Measurements from ENCODE around the gene GPS1.

The GPS1 gene

DNA sequence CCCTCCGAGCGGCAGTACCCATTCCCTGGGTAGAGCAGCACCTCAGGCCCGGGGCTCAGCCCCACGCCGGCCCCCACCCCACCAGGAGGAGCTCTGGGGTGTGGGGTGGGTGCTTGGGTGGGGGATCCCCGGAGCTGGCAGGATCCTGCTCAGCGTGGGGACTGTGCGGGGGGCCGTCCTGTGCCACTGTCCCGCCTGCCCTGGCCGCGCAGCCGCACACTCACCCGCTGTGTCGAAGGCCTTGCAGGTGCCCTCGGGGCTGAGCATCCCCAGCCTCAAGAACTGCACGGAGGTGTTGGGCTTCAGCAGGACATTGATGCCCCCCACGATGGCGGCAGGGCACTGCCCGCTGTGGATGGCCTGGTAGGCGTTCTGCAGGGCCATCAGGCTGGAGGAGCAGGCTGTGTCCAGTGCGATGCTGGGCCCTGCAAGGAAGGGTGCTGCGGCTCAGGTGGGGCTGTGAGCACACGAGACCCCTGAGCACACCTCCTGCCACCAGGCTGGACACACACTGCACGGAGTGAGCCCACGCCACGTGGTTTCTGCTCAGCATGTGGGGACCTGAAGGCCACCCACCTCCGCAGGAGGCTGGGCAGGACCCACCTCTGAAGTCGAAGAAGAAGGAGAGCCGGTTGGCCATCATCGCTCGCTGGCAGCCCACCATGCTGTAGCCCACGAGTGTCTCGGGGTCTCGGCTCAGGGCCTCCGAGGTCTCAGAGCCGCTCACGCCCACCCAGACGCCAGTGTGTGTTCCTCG lies 41.5 kb downstream of the GPS1 start:
- DNase-seq: no peak

DNA sequence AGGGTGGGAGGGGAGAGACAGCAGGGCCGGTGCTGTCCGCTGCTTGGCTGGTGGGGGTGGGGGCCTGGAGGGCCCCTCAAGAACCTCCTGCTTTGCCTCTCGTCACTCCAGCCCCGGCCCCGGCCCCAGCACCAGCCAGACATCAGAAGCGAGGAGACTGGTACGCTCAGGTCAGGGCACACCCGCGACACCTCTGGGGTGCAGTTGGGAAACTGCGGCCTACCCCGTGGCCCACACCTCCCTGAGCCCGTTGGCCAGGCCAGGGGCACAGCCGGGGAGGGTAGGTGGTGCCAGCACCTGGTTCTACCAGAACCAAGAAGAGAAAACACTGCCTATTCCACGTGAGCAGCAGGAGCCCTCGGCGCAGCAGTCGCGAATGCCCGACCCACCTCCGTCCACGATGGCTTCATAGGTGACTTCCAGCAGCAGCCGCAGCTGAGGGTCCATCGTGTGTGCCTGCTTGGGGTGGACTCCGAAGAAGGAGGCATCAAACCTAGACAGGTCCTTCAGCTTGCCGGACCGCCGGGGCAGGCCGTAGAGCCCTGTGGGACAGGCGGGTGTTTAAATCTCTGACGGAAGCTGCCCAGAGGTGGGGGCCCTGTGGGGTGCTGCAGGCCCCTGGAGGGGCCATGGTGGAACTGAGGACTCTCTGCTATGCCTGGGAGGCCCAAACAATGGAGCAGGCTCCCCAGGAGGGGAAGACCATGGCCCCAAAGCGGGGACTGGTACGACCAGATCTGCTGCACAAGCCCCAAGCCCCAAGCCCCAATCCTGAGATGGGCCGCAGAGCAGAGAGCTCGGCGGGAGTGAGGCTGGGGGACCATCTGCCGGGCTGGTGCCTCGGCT lies 43.5 kb downstream of the GPS1 start:
- DNase-seq: no peak

DNA sequence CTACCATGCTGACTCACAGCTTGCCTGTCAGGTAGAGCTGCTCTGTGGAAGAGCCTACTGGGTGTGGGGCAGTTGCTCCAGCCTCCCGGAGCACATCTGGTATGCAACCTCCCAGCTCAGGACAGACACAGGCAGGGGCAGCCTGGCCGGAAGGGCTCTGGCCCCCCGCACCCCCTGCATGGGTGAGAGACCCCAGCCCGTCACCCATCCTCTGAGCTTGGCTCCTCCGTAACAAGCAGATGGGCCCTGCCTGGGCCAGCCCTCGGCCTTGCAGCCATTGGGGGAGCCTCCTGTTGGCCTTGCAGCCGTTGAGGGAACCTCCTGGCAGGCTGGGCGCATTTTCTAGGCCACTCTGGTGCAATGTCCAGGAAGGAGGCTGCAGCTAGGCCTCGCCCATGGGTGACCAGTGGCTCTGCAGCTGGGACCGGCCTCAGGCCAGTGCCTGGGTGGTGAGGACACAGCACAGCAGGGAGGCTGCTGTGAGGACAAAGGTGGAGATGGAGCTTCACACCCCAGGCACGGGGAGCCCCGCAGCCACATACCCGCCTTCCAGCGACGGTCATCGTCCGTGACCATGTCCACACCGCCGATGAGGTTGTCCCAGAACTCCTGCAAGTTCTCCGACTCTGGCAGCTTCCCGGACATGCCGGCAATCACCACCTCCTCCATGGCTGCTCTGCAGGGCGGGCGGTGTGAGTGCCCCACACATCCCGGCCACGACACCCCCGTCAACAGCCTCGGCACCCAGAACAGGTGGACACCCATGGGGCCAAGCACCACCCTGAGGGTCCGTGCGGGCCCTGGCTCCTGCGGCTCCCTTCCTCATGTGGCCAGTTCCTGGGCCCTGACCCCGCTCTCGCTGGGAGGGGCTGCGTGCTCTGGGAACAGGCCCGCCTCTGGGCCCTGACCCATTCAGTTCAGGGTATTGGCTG lies 44.3 kb downstream of the GPS1 start:
- DNase-seq: no peak

DNA sequence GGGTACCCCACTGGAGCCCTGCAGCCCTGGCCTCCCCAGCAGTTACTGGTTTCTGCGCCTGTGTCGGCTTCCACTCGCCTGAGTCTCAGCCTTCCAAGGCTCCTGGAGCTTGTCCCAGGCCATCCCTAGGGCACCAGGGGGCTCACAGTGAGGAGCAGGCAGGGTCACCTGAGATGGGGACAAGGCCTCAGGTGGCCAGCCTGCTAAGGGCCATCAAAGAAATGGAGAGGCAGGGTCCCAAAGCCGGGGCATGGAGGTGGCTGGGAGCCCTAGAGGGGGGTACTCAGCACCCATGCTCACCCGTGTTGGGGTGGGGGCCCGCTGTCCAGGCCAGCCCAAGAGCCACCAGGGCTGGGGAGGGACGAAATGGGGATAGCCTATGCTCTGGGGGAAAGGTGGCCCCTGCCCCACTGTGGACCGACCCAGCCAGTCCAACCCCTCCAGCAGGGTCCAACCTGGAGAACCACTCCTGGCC lies 45.0 kb downstream of the GPS1 start:
- no peak for DNase-seq

DNA sequence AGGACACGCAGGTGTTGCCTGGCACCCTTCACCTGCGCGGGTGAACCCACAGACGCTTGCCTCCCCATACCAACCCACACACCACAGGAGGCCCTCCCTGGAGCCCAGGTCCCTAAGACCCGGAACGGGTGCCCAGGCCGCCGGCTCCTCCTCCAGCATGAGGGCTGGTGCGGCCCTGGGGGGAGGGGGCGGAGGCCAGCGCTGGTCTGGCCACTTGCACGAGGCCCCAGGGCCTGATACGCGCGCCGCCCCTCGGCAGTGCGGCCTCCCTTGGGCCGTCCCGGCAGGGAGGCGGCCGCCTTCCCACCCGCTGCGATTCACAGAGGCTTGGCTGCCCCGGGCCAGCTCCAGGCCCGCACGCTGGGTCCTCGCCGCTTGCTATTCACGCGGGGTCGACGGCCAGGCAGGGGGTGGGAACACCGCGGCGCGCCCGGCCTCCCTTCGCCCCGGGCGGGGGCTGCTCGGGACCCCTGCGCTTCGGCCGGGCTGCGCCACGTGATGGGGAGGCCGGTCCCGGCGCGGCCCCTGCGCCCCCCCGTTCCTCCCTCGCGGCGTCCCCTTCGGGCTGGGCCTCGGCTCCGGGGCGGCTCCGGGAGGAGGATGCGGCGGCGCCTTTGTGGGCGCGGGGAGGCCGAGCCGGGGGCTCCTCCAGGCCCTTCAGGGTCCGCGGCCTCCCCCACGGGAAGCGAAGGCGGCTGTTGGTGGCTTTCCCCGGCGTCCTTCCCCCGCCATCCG lies 45.7 kb downstream of the GPS1 start:
- DNase-seq: peak in 1 of 2 experiments; percentile 62

DNA sequence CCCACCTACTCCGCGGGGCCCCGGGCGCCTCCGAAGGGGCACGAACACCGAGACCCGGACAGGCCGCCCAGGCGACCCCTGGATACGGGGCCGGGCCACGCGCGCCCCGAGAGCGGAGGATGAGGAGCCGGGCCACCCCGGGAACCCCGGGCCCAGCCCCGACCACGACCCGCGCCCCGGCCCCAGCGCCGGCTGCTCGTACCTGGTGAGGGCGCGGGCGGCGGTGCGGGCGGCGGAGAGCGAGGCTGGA lies 46.1 kb downstream of the GPS1 start:
- DNase-seq: no peak

DNA sequence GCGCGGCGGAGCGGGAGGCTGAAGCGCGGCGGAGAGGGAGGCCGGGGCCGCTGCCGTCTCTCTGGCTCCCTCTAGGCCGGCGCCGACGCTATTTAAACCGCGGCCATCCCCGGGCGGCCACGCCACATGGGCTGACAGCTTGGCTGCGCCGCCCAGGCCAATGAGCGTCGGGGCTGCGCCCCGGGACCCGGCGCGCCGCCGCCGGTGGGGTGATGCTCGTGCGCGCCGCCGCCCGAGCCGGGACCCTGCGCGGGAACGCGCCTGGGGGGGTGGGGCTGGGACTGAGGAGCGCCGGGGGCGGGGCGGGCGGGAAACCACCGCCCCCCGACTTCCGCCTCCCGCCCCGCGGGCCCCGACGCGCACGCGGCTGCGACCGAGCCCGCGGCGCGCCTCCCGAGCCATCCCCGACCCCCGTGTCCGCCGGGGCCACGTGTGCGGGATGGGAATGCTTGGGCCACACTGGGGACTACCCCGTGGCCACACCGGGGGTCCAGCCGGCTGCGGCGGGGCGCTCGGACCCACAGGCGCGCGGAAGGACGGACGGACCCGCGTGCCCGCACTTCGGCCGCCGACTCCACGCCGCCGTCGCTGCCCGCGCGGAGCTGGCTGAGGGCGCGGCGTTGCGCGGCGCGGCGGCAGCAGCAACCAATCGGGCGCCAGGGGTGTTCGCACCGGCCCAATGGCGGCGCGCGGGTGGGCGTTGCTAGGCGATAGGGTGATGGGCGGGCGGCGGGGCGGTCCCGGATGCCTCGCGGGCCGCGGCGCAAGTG lies 46.7 kb downstream of the GPS1 start, which contains the start of gene FASN:
Gene FASN (minus strand): TSS at position 68 of the 770 bp plus-strand sequence. CDS start 1,791 bp downstream, outside the sequence.
- DNase-seq: peak; percentile 97 to 100

DNA sequence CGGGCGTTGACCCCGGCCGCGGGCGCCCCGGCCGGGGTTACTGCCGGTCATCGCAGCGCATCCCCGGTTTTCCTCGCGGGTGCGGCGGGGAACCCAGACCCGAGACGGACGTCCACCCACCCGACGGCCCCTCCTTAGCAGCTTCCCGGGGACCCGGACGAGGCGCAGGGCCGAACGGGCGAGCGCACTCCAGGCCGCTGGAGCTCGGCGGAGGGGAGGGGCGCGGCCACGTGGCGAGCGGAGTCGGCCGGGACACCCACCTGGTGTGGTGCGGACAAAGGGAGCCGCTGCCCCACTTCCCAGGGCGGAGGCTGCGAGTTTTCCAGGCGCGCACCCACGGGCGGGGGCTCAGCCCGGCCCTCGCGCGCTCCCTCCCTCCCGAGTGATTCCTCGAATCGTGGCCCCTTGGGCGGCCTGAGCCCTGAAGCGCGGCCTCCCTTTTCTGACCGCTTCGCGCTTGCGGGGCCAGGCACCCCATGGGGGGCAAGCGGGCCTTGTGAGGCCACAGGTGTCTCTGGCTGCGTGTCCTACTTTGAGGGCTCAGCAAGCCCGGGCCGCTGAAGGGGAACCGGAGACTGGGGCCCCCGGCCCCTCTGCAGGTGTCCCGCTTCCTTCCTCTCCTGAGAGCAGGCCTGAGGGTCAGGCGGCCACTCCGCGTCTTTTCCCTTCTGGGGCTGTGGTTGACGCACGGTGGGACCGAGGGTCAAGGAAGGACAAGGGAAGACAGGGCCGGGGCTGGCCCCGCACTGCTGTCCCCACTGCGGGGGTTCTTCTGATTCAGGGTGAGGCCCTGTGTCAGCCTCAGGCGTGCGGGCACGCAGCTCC lies 47.5 kb downstream of the GPS1 start:
- peak in 1 of 2 experiments; percentile 76 for DNase-seq

DNA sequence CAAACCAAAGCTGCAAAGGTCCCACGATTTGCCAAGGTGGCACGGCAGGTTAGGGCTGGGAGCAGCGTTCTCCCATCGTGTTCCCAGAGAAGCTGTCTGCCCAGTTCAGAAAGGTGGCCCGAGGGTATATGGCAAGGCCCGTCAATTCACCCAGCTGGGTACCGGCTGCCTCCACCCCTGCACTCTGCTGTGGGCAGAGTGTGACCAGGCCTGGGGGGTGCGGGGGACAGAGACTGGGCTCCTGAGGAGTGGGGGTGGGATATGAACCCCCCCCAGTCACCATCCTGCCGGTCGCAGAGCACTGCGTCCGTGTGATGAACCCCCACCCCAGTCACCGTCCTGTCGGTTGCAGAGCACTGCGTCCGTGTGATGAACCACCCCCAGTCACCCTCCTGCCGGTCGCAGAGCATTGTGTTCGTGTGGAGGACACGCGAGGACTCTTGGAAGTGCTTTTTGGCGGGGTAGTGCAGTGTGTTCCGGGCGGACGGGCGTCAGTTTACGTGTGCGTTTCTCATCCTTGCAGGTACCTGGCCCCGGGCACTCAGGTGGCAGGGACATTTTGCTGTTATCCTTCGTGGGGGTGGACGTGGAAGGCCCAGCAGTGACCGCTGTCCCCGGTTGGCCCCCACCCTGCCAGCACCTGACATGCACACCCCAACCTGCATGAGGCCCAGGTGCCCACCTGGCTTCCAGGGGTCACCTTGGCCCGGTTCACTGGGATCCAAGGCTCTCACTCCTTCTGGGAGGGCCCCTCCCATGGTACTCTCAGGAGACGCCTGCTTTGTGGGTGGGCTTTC lies 49.0 kb downstream of the GPS1 start:
- no peak for DNase-seq

DNA sequence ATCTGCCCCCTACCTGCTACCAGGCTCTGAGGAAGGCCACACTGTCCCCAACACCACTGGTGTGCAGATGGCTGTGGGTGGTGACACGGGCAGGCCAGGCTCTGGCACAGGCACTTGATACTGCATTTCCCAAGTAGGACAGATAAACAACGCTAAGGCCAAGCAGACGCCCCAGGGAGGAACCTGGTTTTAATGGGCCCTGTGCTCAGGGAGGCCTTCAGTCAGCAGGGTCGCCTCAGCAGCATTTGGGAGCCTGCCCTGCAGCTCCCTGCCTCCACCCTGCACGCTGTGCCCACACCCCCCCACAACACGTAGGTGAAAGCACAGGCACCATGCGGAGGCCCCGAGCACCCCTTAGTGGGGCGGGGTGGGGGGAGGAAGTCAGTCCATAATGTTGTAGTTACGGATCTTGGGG lies 49.6 kb downstream of the GPS1 start:
- no peak for DNase-seq

DNA sequence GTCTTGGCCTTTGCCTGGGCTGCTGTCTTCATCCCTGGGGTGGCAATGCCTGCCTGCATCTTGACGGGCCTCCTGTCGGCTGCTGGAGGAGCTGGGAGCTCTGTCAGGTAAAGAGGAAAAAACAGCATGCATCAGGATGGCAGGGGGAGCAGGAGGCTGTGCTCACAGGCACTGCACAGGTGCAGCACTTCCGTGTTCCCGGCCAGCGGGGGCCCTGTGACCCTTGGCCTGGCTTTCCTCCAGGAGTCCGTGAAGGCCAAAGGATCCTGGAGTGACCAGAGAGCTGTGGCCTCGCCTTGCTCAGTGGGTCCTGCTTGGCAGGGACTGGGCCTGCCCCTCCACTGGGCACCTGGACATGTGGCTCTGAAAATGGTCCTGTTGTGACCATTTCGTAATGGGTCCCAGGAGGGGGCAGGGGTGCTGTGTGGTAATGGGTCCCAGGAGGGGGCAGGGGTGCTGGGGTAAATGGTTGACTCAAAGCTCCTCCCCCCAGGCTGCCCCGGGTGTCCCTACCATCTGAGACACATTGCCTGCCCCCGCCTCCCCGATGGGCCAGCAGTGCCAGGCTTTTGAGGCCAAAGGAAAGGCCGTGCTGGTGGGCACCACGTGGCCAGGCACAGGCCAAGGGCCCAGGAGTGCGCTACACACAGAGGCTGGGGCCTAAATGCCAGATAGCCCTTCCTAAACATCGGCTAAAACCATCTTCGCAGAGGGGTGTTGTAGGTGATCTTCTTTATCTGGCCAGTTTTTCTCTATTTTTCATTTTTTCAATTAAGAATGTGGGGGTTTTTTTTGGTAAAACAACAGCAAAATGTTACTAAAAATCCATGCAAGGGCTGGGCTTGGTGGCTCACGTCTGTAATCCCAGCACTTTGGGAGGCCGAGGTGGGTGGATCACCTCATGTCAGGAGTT lies 50.3 kb downstream of the GPS1 start:
- no peak for DNase-seq

DNA sequence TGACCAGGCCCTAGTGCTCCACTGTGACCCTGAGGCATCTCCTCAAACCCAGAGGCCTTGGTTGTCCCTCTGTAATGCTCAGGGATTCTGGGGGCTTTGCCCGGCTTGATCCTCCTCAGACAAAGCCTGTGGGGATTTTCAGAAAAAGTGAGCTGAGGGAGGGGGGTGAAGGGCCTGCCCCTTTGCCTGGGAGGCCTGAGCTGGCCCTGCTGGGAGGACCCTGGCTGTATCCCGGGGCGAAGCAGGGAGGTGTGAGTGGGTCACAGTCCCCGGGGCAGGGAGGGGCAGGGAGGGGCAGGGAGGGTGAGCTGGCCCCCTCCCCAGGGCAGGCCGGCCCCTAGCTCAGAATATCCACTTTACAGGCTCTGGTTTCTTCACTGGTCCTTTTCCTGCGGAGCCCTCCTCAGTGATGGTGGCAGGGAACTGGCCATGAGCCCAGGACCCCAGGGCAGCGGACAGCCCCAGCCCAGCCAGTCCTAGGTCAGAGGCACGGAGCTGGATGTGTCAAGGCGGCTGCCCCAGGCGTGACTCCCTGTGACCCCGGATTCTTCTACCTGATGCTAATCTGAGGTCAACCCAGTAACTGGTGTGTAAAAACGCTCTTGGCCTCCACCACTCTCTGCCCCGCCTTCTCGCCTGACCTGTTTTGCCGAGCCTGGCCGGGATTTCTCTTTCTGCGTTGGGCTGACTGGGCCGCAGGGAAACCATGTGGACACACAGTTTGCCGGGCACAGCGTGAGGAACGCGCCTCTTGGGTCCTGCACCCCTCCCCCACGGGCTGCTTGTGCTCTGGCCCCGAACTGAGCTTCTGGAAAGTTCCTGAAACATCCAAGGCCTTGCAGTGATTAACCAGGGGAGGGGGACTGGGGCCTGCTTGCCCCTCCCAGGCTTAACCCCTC lies 52.1 kb downstream of the GPS1 start:
- DNase-seq: no peak

DNA sequence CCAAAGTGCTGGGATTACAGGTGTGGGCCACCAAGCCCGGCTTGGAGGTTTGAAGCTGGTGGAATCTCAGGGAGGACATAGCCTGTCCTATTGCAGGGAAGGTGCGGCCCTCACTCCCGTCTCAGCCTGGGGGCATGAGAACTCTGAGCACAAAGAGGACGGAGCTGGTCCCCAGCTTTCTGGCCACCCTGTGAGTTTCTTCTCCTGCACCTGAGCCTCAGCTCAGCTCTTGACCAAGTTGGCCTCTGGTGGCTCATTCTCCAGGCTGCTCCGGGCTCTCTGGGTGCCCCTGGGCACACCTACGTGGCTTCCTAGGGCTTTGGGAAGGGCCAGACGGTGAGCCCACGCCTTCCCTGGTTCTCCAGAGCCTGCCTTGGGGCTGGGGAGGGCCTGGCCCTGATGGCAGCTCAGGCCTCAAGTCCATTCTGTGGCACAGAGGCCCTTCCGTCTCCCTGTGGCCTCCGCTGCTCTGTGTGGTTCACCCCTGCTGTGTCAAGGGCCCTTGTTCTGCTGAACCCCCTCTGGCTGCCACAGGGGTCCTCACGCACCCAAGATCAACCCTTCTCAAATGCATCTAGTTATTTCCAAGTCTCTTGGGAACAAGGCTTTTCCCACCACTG lies 53.2 kb downstream of the GPS1 start:
- DNase-seq: no peak

DNA sequence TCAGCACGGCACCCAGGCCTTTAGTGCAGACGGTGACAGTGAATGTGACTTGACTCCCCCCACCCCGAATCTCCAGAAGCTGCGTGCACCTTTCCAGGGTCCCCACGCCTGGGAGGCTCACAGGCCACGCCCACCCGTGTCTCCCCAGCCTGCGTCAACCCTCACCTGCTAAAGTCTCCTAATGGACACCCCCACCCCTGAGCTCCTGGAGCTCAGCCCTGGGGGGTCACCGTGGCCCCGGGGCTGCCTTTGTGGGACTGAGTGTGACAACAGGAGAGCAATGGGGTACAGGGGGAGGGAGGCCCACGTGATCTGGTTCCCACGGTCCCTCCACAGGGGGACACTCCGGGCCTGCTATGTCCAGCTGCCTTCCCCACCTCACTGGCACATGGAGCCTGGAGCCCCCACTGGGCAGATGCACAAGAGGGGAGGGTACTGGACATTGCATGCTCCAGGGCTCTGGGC lies 53.8 kb downstream of the GPS1 start:
- no peak for DNase-seq

DNA sequence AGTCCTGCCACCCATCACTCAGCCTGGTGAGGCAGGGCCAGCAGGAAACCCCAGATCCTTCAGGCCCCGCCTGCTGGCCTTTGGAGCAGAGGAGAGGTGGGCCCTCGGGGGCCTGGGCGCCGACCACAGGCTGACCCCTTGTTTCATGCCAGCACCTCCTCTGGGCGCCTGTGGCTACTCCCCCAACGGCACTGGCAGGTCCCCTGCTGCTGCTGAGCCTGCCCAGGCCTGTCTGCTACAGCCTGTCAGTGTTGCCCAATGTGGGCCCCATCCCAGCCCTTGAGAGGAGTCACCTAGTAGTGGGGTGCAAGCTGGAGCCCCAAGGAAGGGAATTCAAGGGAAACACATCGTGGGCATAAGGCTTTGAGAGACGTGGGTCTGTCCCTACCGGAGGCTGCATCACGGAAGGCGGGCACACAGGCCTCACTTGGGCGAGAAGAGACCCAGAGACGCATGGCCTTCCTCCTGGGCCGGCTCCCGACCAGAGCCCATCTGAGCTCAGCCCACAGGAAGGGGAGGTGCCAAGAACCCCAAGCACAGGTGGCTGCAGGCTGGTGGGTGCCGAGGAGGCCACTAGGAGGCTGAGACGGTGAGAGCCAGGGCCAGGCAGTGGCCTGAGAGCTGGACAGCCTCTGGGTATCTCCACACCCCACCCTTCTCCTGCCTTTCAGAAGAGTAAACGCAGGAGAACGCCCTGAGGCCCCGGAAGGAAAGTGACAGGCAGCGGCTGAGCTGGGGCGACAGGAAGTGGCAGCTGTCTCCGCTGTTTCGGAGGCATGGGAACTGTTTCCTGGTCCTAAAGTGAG lies 54.4 kb downstream of the GPS1 start:
- peak; percentile 30 to 72 for DNase-seq

DNA sequence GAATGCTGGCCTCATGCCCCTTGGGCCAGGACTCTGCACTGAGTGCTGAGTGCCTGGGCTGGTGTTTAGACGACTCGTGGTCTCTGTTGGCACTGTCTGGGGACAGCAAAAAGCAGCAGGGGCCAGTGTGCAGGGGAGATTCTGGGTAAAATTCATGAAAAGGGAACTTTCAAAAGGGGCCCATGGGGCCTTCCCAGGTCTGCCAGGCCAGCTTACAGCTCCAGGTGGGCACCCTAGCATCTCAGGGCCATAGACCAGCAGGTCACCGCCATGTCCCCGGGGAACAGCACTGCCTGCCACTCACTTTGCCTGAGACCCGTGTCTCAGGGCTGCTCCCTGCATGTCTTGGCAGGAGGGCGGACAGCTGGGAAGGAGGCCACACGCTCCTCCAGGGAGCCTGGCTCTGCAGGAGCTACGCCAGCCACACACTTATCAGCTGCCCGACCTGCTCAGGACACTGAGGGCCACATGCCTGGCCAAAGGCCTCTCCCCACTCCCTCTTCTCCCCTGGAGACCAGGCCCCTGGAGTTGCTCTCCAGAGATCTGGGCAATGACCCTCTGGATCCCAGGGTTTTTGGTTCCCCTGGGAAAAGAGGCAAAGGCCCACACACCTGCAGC lies 55.1 kb downstream of the GPS1 start:
- peak in 1 of 2 experiments; percentile 55 for DNase-seq

All from NCI-H524 (cell line).